GM21447 (cell line): ENCODE data around the gene CA5A.
"Not testable (repeated sequence)": the region's sequence is repeated elsewhere in the genome, so short reads cannot be mapped to it uniquely, and the experiment has no call there.

ENCODE experiments used
- ATAC-seq: cut with Tn5 transposase; IDR thresholded peaks from one replicate; pipeline ENCODE4 v1.9.1; 2021; ENCODE audit not compliant: unreplicated experiment

The CA5A gene

GRCh38 chr16:87926246-87927194 is 9.8 kb downstream of the CA5A start:
- ATAC-seq: no peak

- ATAC-seq: no peak
These were observed 11.3 kb downstream of the CA5A start for GRCh38 chr16:87924811-87925670.

- ATAC-seq: peak; percentile 78
These were observed 12.1 kb downstream of the CA5A start for GRCh38 chr16:87924041-87924810.

- ATAC-seq: no peak
These were observed 14.0 kb downstream of the CA5A start for GRCh38 chr16:87922250-87922871.

DNA sequence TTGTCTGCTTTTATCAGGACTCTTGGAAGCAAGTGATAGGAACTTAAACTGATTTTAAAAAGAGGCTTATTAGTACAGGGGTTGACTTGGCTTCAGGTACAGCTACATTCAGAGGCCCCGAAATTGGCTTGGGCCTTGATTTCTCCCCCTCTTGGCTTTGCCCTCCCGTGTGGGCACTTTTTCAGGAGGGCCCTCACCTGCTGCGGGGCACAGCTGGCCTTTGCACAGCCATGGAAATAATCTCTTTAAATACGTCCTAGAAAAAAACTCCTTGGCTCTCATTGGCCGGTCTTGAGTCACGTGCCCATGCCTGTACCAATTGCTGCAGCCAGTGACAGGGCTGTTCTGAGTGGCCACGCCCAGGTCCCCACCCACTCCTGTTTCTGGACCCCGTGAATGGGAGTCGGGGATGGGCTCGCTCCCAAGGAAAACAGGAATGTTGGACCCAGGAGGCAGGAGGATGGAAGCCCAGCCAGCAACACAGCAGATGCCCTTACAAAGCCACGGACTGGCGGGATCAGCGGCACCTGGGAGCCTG is 15.0 kb downstream of the CA5A start:
- no peak for ATAC-seq

- no peak for ATAC-seq
These were observed 16.7 kb downstream of the CA5A start for GRCh38 chr16:87919681-87919994.

GRCh38 chr16:87918866-87919680 is 17.3 kb downstream of the CA5A start:
- no peak for ATAC-seq

DNA sequence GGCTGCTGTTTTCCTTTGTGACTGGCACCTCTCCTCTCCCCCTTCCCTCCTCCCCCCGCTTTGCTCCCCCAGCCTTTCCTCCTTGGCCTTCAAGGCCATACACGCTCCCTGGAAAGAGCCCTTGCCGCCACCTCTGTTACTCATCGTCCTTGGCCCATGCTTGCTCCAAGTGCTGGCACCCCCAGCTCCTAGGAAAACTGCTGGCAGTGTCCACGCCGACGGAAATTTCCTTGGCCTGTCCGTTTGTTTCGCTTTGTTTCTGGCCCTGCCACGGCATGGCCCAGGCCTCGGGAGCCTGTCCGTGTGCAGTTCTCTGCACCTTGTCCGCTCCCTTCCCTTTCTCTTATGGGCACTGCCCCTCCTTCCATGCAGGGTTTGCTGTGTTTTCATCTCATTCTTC is 18.0 kb downstream of the CA5A start:
- no peak for ATAC-seq

- ATAC-seq: no peak
These were observed 18.8 kb downstream of the CA5A start for GRCh38 chr16:87917503-87917902.

GRCh38 chr16:87914812-87915211 is 21.5 kb downstream of the CA5A start:
- ATAC-seq: no peak

- ATAC-seq: not testable (repeated sequence)
These were observed 22.2 kb downstream of the CA5A start for GRCh38 chr16:87914021-87914725.

GRCh38 chr16:87912691-87913090 is 23.6 kb downstream of the CA5A start:
- ATAC-seq: not testable (repeated sequence)

GRCh38 chr16:87911106-87911763 is 25.1 kb downstream of the CA5A start:
- not testable (repeated sequence) for ATAC-seq

GRCh38 chr16:87909203-87909935 is 27.0 kb downstream of the CA5A start:
- ATAC-seq: peak; percentile 89

DNA sequence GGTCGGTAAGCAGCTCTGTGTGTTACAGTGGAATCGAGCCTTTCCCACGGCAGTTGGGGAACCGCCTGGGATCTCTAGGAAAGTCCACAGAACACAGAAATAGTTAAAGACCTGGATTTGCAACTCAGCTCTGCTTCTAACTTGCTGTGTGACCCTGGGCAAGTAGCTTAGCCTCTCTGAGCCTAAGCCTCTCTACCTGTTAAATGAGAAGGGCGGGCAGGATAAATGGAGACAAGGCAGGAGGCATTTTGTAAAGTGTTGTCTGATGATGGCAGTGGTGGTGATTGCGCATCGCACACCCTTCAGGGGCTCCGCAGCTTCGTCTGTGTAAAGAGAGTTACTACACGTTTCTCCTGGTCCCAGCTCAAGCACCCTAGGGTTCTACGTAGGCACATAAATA is 28.2 kb downstream of the CA5A start:
- not testable (repeated sequence) for ATAC-seq

DNA sequence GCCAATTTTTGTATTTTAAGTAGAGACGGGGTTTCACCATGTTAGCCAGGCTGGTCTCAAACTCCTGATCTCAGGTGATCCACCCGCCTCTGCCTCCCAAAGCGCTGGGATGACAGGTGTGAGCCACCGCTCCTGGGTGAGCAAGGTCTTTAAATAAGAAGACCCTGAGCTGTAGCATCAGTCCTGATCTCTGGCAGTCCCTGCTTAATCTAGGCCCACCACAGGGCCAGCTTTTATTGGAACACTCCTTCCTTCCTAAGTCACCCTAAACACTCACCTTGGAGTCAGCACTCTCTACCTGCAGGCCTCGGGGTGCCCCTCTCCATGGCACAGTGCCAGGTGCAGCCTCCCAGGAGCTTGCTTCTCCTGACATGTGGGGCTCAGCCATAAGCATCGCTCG is 30.8 kb downstream of the CA5A start:
- not testable (repeated sequence) for ATAC-seq

DNA sequence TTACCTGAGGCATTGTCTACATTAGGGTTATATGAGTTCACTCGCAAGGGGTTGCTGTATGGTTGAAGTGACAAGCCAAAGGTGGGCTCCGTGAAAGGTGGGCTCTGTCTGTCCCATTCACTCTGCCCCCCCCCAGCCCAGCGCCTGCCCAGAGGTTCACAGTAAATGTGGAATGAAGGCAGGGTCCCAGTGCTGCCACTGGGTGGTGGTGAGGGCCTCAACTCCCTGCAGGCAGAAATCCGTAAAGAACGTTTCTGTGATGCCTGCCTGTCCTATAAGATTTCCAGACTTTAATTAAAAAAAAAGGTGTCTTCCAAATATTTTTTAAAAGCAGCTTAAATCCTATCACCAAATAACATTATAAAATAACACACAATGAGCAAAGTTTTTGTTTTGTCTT is 31.4 kb downstream of the CA5A start:
- not testable (repeated sequence) for ATAC-seq

DNA sequence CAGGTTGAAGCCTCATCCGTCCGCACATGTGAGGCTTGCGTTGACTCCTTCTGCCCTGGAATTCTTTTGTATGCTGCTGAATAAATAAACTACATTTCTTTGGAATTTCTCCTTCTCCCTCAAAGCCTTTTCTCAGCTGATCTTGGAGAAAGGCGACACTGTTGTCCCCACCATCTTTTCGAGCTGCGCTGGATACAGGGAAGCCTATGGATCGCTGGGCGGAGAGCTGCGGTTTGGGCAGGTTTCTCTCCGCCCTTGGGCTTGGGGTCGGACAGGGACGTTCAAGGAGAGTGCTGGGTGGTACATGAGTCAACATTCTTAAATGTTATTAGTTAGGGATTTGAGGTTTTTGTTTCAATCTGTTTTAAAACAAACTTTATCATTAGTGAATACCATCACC is 35.8 kb downstream of the CA5A start:
- ATAC-seq: not testable (repeated sequence)
